GM12873 (cell line): ENCODE results near the gene ZNFX1.

Experiments
- CTCF ChIP-seq: IDR thresholded peaks from 2 replicates; pipeline ENCODE4 v1.5.1; 2012; ENCODE audit warnings: low read depth, mild to moderate bottlenecking, moderate library complexity, low read length, control low read depth; ENCODE audit not compliant: insufficient read depth; ENCODE audit errors: missing control alignments

Gene ZNFX1

GRCh38 chr20:49229381-49229780 is 48.5 kb downstream of the ZNFX1 start:
- TF ChIP-seq CTCF = no peak

- no peak for TF ChIP-seq CTCF
Observed at GRCh38 chr20:49228676-49229075, 49.2 kb downstream of the ZNFX1 start.

- no peak for TF ChIP-seq CTCF
Observed at GRCh38 chr20:49225896-49226295, 52.0 kb downstream of the ZNFX1 start.

GRCh38 chr20:49219924-49220831 is 57.7 kb downstream of the ZNFX1 start:
- TF ChIP-seq CTCF = no peak

GRCh38 chr20:49219091-49219923 is 58.5 kb downstream of the ZNFX1 start, which contains the start of gene DDX27:
TSS of gene DDX27 (plus strand) at chr20:49219416. CDS start at chr20:49219449, 33 bp downstream.
- no peak for TF ChIP-seq CTCF

GRCh38 chr20:49216991-49217578 is 60.8 kb downstream of the ZNFX1 start:
- TF ChIP-seq CTCF = peak; percentile 91

- no peak for TF ChIP-seq CTCF
Observed at GRCh38 chr20:49215232-49215631, 62.6 kb downstream of the ZNFX1 start.
